ENCODE measurements around the gene MAGOH.

MAGOH gene

GRCh38 chr1:53266038-53266437 is 27.7 kb upstream of the MAGOH start:
- H3K27me3 ChIP-seq (replicated peaks; ENCODE audit: control insufficient read depth, insufficient read depth, low read length) = no peaks in the 10 kb centered on the region
- DNase-seq (ENCODE audit: extremely low read depth, insufficient read length) = no peak
- no peak overlapping the region for H3K4me3 ChIP-seq (replicated peaks; ENCODE audit: low read depth, low read length)
- TF ChIP-seq, protein P1, sequence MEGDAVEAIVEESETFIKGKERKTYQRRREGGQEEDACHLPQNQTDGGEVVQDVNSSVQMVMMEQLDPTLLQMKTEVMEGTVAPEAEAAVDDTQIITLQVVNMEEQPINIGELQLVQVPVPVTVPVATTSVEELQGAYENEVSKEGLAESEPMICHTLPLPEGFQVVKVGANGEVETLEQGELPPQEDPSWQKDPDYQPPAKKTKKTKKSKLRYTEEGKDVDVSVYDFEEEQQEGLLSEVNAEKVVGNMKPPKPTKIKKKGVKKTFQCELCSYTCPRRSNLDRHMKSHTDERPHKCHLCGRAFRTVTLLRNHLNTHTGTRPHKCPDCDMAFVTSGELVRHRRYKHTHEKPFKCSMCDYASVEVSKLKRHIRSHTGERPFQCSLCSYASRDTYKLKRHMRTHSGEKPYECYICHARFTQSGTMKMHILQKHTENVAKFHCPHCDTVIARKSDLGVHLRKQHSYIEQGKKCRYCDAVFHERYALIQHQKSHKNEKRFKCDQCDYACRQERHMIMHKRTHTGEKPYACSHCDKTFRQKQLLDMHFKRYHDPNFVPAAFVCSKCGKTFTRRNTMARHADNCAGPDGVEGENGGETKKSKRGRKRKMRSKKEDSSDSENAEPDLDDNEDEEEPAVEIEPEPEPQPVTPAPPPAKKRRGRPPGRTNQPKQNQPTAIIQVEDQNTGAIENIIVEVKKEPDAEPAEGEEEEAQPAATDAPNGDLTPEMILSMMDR (IDR thresholded peaks at IDR 0.05; ENCODE audit: insufficient read depth, low read length, poor library complexity, severe bottlenecking) = no peak
- peaks cover 28% of the 10 kb centered on the region for H3K36me3 ChIP-seq (ENCODE audit: control insufficient read depth, insufficient read depth, low read length)

GRCh38 chr1:53265581-53265980 is 27.3 kb upstream of the MAGOH start:
- TF ChIP-seq, protein P1 (IDR thresholded peaks at IDR 0.05; ENCODE audit: insufficient read depth, low read length, poor library complexity, severe bottlenecking) = no peak
- no peak for DNase-seq (ENCODE audit: extremely low read depth, insufficient read length)
- peaks cover 27% of the 10 kb centered on the region for H3K36me3 ChIP-seq (ENCODE audit: control insufficient read depth, insufficient read depth, low read length)
- H3K4me3 ChIP-seq (replicated peaks; ENCODE audit: low read depth, low read length) = no peak overlapping the region
- H3K27me3 ChIP-seq (replicated peaks; ENCODE audit: control insufficient read depth, insufficient read depth, low read length) = no peaks in the 10 kb centered on the region

DNA sequence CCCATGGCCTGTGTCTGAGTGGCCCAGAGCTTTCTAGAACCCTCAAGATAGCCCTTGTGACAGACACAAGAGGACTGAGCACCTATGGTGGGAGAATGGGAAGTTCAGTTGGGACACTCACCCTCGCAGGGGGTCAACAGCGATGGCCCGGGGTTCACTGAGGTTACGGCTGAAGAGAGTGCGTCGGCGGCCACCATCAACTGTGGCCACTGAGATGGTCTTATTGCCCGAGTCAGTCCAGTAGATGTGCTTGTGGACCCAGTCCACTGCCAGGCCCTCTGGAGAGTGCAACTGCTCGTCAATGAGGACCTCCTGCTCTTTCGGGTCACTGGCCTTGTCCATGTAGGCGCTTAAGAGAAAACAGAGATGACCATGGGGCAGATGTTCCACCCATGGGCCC is 25.7 kb upstream of the MAGOH start:
- Histone ChIP-seq H3K27me3 (replicated peaks; ENCODE audit: control insufficient read depth, insufficient read depth, low read length) (no peaks in the 10 kb centered on the region), H3K36me3 (ENCODE audit: control insufficient read depth, insufficient read depth, low read length) (peaks cover 31% of the 10 kb centered on the region), H3K4me3 (replicated peaks; ENCODE audit: low read depth, low read length) (no peak overlapping the region)
- DNase-seq (ENCODE audit: extremely low read depth, insufficient read length) = no peak
- TF ChIP-seq, protein P1 (IDR thresholded peaks at IDR 0.05; ENCODE audit: insufficient read depth, low read length, poor library complexity, severe bottlenecking) = no peak

DNA sequence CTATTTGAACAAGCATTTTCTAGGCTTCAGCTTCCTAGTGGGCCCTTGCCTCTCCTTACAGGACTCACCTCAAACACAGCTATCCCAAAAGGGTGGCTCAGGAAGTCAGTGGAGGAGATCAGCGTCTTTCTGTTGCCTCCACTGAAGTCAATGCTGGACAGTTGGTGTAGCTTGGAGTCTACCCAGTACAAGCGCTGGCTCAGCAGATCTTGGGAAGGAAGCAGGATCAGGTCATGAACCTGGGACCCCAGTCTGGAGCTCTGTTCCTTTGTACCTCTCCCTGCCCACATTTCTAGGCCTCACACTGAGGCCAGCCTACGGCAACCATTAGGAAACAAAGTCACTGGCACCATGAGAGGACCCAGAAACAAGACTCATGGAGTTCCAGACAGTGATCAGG is 23.7 kb upstream of the MAGOH start:
- TF ChIP-seq, protein P1 (IDR thresholded peaks at IDR 0.05; ENCODE audit: insufficient read depth, low read length, poor library complexity, severe bottlenecking) = no peak
- peaks cover 33% of the 10 kb centered on the region for H3K36me3 ChIP-seq (ENCODE audit: control insufficient read depth, insufficient read depth, low read length)
- no peaks in the 10 kb centered on the region for H3K27me3 ChIP-seq (replicated peaks; ENCODE audit: control insufficient read depth, insufficient read depth, low read length)
- H3K4me3 ChIP-seq (replicated peaks; ENCODE audit: low read depth, low read length) = no peak overlapping the region
- DNase-seq (ENCODE audit: extremely low read depth, insufficient read length) = no peak

DNA sequence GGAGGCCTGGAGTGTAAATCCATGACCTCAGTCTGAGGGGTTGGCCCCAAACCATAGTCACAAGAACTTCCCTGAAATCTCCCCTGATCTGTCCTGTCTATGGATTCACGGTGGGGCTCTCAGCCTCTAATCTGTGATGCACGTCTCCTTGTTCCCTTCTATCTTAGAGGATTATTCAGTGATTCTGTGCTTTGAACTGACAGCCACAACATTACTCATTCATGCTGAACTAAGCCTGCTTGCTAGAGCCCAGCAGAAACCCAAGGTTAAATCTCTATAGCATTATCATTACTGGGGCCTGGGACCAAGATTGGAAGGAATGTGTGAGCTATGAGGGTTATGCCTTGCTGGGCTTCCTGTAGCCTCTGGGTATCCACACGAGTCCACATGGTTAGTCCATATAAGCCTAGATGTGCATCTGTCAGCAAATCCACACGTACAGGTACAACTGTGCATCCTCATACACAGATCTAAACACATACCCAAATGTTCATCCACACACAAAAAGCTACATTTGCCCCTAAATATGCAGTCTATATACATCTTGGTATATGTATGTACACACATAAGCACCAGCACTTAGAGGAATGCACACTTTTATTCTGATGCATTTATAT is 22.4 kb upstream of the MAGOH start:
- Histone ChIP-seq H3K27me3 (replicated peaks; ENCODE audit: control insufficient read depth, insufficient read depth, low read length) (no peaks in the 10 kb centered on the region), H3K4me3 (replicated peaks; ENCODE audit: low read depth, low read length) (no peak overlapping the region), H3K36me3 (ENCODE audit: control insufficient read depth, insufficient read depth, low read length) (peaks cover 37% of the 10 kb centered on the region)
- TF ChIP-seq, protein P1 (IDR thresholded peaks at IDR 0.05; ENCODE audit: insufficient read depth, low read length, poor library complexity, severe bottlenecking) = no peak
- DNase-seq (ENCODE audit: extremely low read depth, insufficient read length) = no peak

- TF ChIP-seq, protein P1 (IDR thresholded peaks at IDR 0.05; ENCODE audit: insufficient read depth, low read length, poor library complexity, severe bottlenecking) = no peak
- Histone ChIP-seq H3K27me3 (replicated peaks; ENCODE audit: control insufficient read depth, insufficient read depth, low read length) (no peaks in the 10 kb centered on the region), H3K4me3 (replicated peaks; ENCODE audit: low read depth, low read length) (no peak overlapping the region), H3K36me3 (ENCODE audit: control insufficient read depth, insufficient read depth, low read length) (peaks cover 36% of the 10 kb centered on the region)
- DNase-seq (ENCODE audit: extremely low read depth, insufficient read length) = no peak
Measured at GRCh38 chr1:53259932-53260331, 21.6 kb upstream of the MAGOH start.
